Gastrocnemius medialis (tissue), 4 donors: Measurements from ENCODE around the gene ZNF33B. TPM values are rescaled to one million over a fixed set of nuclear protein-coding genes. Genes with fewer than 3 reads are reported as not detected.
A peak's percentile ranks its signal among the peaks of the same experiment; 100 is the strongest.

Experiments used
- ATAC-seq, 2 donors: fragments of 150-250 bp; one replicate each; pipeline ENCODE4 v1.9.1; 2016
- DNase-seq, 2 donors: peaks; one replicate each; pipeline ENCODE4 v3.0.0-alpha.2; 2019
- H3K27ac ChIP-seq, 4 donors: fragments of 200-600 bp; sonication (generic); 1 replicate in 1 of 4; 2 replicates in 3 of 4; pipeline ENCODE4 v1.5.1; 2016 to 2018; ENCODE audit warnings: mild to moderate bottlenecking in 2 of 4, moderate library complexity in 1 of 4
- H3K27me3 ChIP-seq, 3 donors: fragments of 200-600 bp; sonication (generic) in 2 of 3; 1 replicate in 1 of 3; 2 replicates in 2 of 3; pipeline versions ENCODE4 v1.5.1 to v1.6.0; 2016 to 2019; ENCODE audit warnings: mild to moderate bottlenecking in 1 of 3, moderate library complexity in 1 of 3
- H3K36me3 ChIP-seq, 2 donors: fragments of 200-600 bp; sonication (generic) in 1 of 2; one replicate each; pipeline ENCODE4 v1.5.1; 2017 to 2018
- H3K4me1 ChIP-seq, 2 donors: fragments of 200-600 bp; sonication (generic) in 1 of 2; one replicate each; pipeline ENCODE4 v1.5.1; 2016 to 2017; ENCODE audit warnings: mild to moderate bottlenecking in 2 of 2
- H3K4me3 ChIP-seq, 4 donors: fragments of 200-600 bp; sonication (generic) in 3 of 4; 1 replicate in 1 of 4; 2 replicates in 3 of 4; pipeline ENCODE4 v1.5.1; 2016 to 2019; ENCODE audit warnings: mild to moderate bottlenecking in 2 of 4
- H3K9me3 ChIP-seq, 3 donors: fragments of 200-600 bp; sonication (generic) in 2 of 3; 1 replicate in 1 of 3; 2 replicates in 2 of 3; pipeline ENCODE4 v1.5.1; 2016 to 2019
- CTCF ChIP-seq, 5 experiments: fragments of 450-650 bp in 3 of 5; fragments of 200-600 bp in 2 of 5; sonication (generic) in 2 of 5; IDR thresholded peaks in 4 of 5; conservative IDR thresholded peaks in 1 of 5; 1 replicate in 4 of 5; 2 replicates in 1 of 5; pipeline ENCODE4 v1.5.1; 2016 to 2019; ENCODE audit warnings: antibody characterized with exemption in 5 of 5, mild to moderate bottlenecking in 3 of 5, moderate library complexity in 3 of 5
- POLR2A ChIP-seq, 2 donors: fragments of 450-650 bp; IDR thresholded peaks; one replicate each; pipeline ENCODE4 v1.6.1; 2017; ENCODE audit warnings: antibody characterized with exemption in 2 of 2, mild to moderate bottlenecking in 2 of 2, moderate library complexity in 2 of 2
- in situ Hi-C, 4 donors: fragments of 200-750 bp; cut with MboI; loops; one replicate each; pipeline versions ENCODE4 v1.15.0 to v1.8.0; 2017; ENCODE audit warnings: low sequenced_read_pairs in 4 of 4
- intact Hi-C: fragments of 100-400 bp; cut with DNase I; formaldehyde crosslinking; loops from one replicate; pipeline ENCODE4 v1.15.1; 2023; ENCODE audit warnings: low total_unique reads
- total RNA-seq, 4 donors: library from RNA; depleted of rRNA; stranded (reverse); fragments of >200 nt; gene quantifications; one replicate each; pipeline versions ENCODE4 v1.1.0 to v1.2.3, GENCODE V29; 2016

ZNF33B gene
- total RNA-seq, 4 donors from 2014 or later = 2.7 to 5.8 (median 3.7) TPM

- DNase-seq = peak in 1 of 2 donors; percentile 11
- in situ Hi-C loops = no loop called here
- Histone ChIP-seq H3K4me1 (peaks cover 12 to 14% of the 10 kb centered on the region in 2 donors), H3K27ac (peak overlapping the region; percentile 89 to 96 (median 91)), H3K36me3 (no peaks in the 10 kb centered on the region), H3K27me3 (no peaks in the 10 kb centered on the region), H3K4me3 (peak overlapping the region; percentile 77 to 98 (median 91)), H3K9me3 (no peaks in the 10 kb centered on the region)
- no peak for TF ChIP-seq POLR2A (IDR thresholded peaks at IDR 0.05)
- no peak for TF ChIP-seq CTCF (IDR thresholded peaks at IDR 0.05 in 4 of 5, conservative IDR thresholded peaks at IDR 0.05 in 1 of 5)
- intact Hi-C loops = loop anchor here (1.0 to 5.0 kb wide), 3 partner anchors 84 to 500 kb away; partner anchors contain the start of genes BMS1 and CSGALNACT2
- ATAC-seq = no peak
These were observed 719 bp downstream of the ZNF33B start for GRCh38 chr10:42637648-42638054.

GRCh38 chr10:42637142-42637541, 1.2 kb downstream of the ZNF33B start:
- in situ Hi-C loops (no loop called here), intact Hi-C loops (loop anchor here (5.0 kb wide), 1 partner anchor 500 kb away; the partner anchor contains the start of gene CSGALNACT2)
- ATAC-seq = no peak
- Histone ChIP-seq H3K4me1 (peaks cover 12 to 14% of the 10 kb centered on the region in 2 donors), H3K9me3 (no peaks in the 10 kb centered on the region), H3K27me3 (no peaks in the 10 kb centered on the region), H3K27ac (peak overlapping the region; percentile 89 to 96 (median 91)), H3K36me3 (no peaks in the 10 kb centered on the region), H3K4me3 (peak overlapping the region in 2 of 4 donors; percentile 87 to 95)
- TF ChIP-seq POLR2A (IDR thresholded peaks at IDR 0.05) (no peak), CTCF (IDR thresholded peaks at IDR 0.05 in 4 of 5, conservative IDR thresholded peaks at IDR 0.05 in 1 of 5) (no peak)
- no peak for DNase-seq

- peaks cover 6 to 19% of the 10 kb centered on the region in 2 donors for H3K36me3 ChIP-seq
- ATAC-seq = no peak
- in situ Hi-C loops = no loop called here
These were observed 3.3 kb downstream of the ZNF33B start for GRCh38 chr10:42635098-42635497.

GRCh38 chr10:42632564-42632963, 5.8 kb downstream of the ZNF33B start:
- intact Hi-C loops (no loop called here), in situ Hi-C loops (no loop called here)
- H3K27ac ChIP-seq = no peak overlapping the region
- H3K36me3 ChIP-seq = peaks cover 6 to 34% of the 10 kb centered on the region in 2 donors
- DNase-seq (no peak), ATAC-seq (no peak)
- TF ChIP-seq POLR2A (IDR thresholded peaks at IDR 0.05) (no peak), CTCF (IDR thresholded peaks at IDR 0.05 in 4 of 5, conservative IDR thresholded peaks at IDR 0.05 in 1 of 5) (no peak)
- no peak overlapping the region for H3K4me3 ChIP-seq
- no peaks in the 10 kb centered on the region for H3K9me3 ChIP-seq
- H3K4me1 ChIP-seq = peaks cover 4 to 7% of the 10 kb centered on the region in 2 donors
- no peaks in the 10 kb centered on the region for H3K27me3 ChIP-seq

More at GRCh38 chr10:42635098-42635497, 3.3 kb downstream of the ZNF33B start:
- Histone ChIP-seq H3K9me3 (no peaks in the 10 kb centered on the region), H3K4me3 (no peak overlapping the region), H3K4me1 (peaks cover 12 to 14% of the 10 kb centered on the region in 2 donors), H3K27me3 (no peaks in the 10 kb centered on the region), H3K27ac (no peak overlapping the region)
- TF ChIP-seq CTCF (IDR thresholded peaks at IDR 0.05 in 4 of 5, conservative IDR thresholded peaks at IDR 0.05 in 1 of 5) (no peak), POLR2A (IDR thresholded peaks at IDR 0.05) (no peak)
- DNase-seq = no peak
- intact Hi-C loops = loop anchor here (5.0 kb wide), 1 partner anchor 502 kb away; the partner anchor contains the start of gene CSGALNACT2
